Epidermal melanocyte (primary cell): ENCODE measurements around the gene CPAMD8.

ENCODE experiments used
- DNase-seq: peaks from one replicate; pipeline ENCODE4 v3.0.0; 2011; ENCODE audit warnings: low spot score; ENCODE audit not compliant: insufficient read length

Gene CPAMD8

DNA sequence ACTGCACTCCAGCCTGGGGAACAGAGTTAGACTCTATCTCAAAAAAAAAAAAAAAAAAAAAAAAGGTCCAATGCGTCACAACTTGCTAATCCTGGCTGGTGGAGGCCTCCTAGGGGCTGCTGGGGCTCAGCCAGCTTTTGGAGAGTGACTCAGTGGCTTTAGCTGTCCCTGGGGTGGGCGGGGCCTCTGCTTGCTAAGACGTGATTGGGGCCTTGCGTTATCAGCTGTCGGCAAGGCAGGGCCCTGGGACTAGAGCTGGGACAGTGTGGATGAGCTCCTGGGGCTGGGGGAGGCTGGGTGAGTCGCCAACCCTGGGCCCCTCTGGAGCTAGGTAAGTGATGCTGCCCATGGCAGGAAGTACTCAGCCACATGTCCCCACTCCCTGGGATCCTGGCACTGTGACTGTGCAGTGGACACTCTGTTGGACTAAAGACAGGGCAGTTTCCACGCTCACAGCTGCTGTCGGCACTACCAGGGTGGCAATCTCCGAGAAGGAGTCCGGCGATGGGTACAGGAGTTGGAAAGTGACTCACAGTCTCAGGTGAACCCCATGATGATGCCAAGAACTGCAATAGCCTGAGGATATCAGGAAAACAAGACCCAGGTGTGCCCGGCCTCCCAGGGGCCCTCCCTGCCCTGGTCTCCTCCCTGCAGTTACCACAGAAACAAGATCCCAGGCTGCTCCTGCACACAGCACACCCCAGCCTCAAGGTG is 105.6 kb downstream of the CPAMD8 start:
- DNase-seq: no peak

GRCh38 chr19:16919496-16919895 is 107.1 kb downstream of the CPAMD8 start:
- no peak for DNase-seq

DNA sequence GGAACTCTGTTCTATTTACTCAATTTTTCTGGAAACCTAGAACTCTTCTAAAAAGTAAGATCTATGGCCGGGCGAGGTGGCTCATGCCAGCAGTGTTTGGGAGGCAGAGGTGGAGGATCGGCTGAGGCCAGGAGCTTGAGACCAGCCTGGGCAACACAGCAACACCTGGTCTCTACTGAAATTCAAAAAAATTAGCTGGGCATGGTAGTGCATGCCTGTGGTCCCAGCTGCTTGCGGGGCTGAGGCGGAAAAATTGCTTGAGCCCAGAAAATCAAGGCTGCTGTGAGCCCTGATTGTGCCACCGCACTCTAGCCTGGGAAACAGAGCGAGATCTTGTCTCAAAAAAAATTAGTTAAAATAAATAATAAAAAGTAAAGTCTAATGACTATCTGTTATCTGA is 109.2 kb downstream of the CPAMD8 start:
- no peak for DNase-seq

DNA sequence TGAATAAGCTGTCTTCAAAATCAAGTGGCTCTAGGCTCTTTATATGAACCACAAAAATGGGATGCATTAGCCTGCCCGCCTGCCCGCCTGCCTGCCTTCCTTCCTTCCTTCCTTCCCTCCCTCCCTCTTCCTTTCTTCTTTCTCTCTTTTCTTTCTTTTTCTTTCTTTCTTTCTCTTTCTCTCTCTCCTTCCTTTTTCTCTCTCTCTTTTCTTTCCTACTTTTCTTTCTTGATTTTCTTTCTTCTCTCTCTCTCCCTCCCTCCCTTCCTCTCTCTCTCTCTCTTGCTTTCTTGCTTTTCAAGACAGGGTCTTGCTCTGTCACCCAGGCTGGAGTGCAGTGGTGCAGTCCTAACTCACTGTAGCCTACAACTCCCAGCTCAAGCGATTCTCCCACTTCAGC is 110.9 kb downstream of the CPAMD8 start:
- no peak for DNase-seq

DNA sequence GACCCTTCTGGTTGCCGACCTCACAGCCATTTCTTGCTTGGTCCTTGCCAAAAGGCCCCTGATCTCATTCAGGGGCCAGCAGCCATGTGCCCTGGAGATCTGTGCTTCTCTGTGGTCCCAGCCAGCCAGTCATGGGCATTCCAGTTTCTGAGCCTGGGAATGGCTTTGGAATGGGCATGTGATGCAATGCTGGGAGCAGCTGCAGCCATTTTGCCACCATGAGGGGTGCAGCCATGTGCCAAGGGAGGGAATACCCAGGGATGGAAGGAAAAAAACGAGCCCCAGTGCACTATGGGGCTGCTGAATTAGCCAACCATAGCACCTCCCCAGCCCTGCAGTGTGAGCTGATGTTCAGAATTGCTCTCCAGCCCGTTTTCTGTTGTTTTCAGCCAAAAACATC is 111.5 kb downstream of the CPAMD8 start:
- no peak for DNase-seq

DNA sequence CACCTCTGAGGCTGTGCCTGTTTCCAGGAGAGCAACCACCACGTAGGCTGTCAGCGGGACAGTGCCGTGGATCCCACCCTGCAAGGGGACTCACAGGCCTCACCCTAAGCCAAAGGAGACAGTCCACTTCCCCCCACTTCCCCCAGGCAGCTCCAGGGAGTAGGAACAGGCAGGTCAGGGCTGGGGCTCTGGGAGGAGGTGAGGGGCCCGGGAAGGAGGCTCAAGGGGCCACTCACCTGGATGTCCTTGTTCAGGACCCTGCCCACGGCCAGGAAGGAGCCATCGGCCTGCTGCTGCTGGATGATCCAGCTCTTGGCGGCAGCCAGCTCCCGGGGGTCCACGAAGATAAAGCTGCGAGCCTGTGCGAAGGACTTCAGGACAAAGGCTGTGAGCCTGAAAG is 112.2 kb downstream of the CPAMD8 start:
- DNase-seq: no peak

GRCh38 chr19:16912780-16913179 is 113.8 kb downstream of the CPAMD8 start:
- no peak for DNase-seq

DNA sequence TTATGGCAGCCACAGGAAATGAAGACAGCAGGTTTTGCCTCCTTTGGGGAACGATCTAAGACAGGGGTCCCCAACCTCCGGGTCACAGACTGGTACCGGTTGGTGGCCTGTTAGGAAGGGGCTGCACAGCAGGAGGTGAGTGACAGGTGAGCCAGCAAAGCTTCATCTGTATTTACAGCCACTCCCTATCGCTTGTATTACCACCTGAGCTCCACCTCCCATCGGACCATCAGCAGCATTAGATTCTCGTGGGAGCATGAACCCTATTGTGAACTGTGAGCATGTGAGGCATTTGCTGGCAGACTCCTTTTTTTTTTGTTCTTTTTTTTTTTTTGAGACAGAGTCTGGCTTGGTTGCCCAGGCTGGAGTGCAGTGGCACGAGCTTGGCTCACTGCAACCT is 115.6 kb downstream of the CPAMD8 start:
- DNase-seq: no peak

GRCh38 chr19:16908759-16909158 is 117.9 kb downstream of the CPAMD8 start:
- no peak for DNase-seq

GRCh38 chr19:16904599-16904998 is 122.0 kb downstream of the CPAMD8 start:
- no peak for DNase-seq

GRCh38 chr19:16903347-16903746 is 123.3 kb downstream of the CPAMD8 start:
- no peak for DNase-seq

DNA sequence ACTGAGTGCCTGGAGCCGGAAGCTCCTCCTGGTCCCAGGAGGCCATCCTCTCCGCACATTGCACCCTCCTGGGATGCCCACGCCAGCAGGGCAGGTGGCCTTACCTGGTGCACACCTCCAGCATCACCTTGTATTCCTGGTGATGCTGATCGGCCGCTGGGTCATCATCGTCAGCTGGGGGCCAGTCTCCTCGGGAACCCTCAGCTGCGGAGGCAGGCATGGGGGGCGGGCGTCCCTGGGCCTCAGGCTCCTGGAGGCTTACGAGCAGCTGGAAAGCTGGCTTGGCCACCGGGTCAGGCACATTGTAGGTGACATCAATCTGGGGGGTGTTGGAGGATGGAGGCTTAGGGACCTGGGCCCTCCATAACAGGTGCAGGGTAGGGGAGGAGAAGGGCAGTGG is 124.1 kb downstream of the CPAMD8 start:
- no peak for DNase-seq

DNA sequence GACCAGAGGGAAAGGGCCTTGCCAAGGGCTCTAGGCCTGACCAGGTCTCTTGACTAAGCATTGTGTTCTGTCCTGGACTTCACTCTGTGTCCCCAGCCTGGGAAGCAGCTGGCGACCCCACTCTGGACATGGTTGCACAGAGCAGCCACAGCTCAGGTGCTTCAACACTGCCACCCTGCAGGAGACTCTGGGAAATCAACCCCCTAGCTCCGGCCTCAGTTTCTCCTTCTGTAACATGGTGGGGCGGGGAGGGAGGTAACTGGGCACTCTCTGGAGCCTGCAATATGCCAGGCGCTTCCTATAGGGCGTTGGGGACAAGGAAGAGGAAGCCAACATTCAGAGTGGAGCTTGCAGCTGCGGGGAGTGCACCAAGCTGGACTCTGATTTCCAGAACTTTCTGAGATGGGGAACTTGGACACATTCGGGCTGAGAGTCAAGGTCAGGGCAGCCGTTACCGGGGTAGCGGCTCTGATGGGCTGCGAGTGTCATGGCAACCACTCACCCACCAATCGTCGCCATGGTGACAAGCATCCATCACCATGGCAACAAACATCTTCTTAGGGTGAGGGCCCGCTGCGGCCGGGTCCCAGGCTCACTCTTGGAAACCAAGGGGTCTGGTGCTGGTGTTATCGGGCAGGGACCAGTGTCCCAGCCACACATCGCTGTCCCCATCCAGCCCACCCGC is 125.0 kb downstream of the CPAMD8 start:
- DNase-seq: no peak

DNA sequence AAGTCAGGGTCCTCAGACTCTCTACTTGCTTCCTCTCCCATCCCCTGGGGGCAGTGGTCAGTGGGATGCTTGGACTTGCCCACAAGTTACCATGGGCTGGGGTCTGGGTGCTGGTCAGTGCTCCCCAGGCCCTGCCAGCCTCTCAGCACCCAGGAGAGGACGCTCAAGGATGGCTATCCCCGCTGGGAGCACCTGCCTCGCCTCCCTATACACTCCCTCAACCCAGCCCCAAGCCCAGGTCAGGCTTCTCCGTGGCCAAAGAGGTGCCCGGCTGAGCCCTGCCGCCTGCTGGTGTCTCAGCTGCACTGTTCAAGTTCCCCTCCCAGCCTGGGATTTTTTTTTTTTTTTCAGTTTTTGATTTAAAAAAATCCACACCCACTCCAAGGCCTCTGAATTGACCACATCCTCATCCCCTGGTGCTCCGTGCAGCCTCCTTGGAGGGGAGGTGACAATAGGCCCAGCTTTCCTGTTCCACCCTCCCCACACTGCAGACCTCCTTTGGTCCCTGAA is 127.0 kb downstream of the CPAMD8 start:
- DNase-seq: no peak

GRCh38 chr19:16898361-16899015 is 128.1 kb downstream of the CPAMD8 start:
- DNase-seq: no peak

DNA sequence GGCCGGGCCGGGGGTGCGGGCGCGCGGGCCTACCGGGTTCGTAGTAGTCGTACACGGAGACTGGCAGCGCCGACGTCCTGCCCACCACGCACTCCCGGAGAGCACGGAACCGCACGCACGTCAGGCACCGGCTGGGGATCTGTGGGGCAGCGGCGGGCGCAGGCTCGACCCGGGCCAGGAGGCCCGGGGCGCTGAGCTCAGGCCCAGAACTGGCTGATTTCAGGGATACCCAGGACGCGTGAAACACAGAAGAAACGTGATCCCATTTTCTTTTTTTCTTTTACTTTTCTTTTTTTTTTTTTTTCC is 128.8 kb downstream of the CPAMD8 start:
- DNase-seq: no peak

DNA sequence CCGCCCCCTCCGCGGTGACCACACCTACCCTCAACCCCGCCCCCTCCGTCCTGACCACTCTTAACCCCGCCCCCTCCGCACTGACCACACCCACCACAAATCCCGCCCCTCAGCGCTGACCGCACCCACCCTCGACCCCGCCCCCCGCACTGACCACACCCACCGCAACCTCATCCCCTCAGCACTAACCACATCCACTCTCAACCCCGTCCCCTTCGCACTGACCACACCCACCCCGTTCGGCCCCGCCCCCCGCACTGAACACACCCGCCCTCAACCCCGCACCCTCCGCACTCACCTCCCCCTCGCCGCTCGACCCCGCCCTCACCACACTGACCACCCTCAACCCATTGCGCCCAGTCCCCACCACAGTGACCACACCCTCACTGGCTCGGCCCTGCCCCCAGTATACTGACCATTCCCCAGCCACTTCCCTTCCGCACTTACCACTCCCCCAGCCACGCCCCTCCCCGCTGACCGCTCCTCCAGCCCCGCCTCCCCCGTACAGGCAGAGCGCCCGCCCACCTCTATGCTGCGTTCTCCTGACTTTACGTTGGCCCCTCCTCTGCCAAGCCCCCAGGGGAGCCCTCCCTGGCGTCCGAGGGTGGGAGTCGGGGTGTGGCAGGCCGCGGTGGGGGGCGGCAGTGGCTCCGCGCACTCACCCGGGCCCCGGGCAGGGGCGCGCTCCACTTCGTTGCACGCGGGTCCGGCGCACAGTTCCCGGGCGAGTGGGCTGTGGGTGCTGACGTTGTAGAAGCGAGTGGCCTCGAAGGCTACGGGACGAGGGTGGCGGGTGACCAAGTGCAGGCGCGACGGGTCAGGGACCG is 129.4 kb downstream of the CPAMD8 start:
- DNase-seq: peak; percentile 98

DNA sequence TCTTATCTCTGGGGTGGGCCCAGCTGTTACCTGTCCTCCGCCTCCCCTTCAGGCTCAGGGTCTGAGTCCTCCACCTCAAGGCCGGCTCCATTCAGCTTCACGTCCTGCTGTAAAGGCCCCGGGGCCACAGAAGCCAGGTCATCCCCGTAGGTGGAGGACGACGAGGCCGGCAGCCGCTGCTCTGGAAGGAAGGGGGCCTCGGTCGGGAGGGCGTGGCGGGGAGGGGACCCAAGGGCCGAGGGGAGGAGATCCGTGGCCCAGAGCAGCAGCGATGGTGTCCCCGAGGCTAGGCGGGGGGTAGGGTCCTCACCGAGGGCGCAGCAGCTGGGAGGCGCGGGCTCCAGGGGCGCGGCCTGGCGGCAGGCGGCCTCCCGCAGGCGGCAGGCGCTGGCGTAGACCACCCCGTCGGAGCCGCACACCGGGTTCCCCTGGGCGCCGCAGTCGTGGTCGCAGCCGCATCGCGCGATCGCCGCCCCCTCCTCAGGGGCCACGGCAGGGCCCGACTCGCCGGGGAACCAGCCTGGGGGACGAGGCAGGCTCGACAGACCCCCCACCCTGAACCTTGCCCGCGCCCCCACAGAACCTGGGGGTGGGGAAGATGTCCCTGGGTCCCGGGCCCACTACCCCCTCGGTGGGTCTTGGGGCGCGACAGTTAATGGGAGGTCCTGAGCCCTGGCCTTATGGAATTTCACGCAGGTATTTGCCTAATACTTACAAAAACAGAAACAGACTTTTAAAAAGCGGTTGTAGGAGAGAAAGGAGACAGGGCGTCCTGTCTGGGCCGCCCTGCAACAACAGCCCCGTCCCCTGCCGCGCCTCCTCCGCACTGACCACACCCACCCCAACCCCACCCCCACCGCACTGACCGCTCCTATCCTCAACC is 130.2 kb downstream of the CPAMD8 start:
- DNase-seq: no peak

GRCh38 chr19:16895467-16896145 is 131.0 kb downstream of the CPAMD8 start:
- no peak for DNase-seq

DNA sequence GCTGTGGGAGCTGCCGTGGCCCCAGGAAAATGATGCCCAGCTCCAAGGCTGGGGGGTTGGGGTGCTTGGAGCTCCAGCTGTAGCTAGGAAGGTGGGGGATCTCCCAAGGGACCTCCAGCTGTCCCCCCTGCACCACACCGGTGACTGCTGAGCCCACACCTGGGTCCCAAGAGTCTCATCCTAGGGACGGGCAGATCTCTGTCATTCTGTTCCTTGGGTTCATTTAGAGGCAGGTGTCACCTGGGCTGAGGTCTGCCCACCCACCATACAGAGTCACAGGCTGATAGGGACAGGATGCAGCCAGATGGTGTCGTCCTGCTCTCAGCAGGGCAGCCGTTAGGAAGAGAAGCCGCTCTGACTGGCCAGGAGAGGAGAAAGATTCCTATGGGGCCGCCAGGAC is 132.5 kb downstream of the CPAMD8 start:
- DNase-seq: no peak
